HCT116 (cell line): ENCODE measurements around the gene A3GALT2.

Experiments
- CEBPB ChIP-seq: IDR thresholded peaks from 2 replicates; pipeline ENCODE4 v1.6.1; 2012; ENCODE audit warnings: low read depth
- EZH2 ChIP-seq: fragments of 200-600 bp; sonication (generic); IDR thresholded peaks from 2 replicates; pipeline ENCODE4 v1.6.1; 2017; ENCODE audit warnings: antibody characterized with exemption, mixed run types
- JUND ChIP-seq: IDR thresholded peaks from 2 replicates; pipeline ENCODE4 v1.6.1; 2012
- SP1 ChIP-seq: IDR thresholded peaks from 2 replicates; pipeline ENCODE4 v1.6.1; 2012; ENCODE audit warnings: low read depth
- ZFX ChIP-seq: fragments of 450-650 bp; IDR thresholded peaks from 2 replicates; pipeline ENCODE4 v1.6.1; 2017

GRCh38 chr1:33273961-33274371 is 46.9 kb downstream of the A3GALT2 start:
- TF ChIP-seq ZFX = no peak
- no peak for TF ChIP-seq EZH2
- no peak for TF ChIP-seq SP1
- no peak for TF ChIP-seq JUND
- TF ChIP-seq CEBPB = no peak
